Glomerular endothelial cell (primary cell): Measurements from ENCODE around the gene BCL2L15. TPM values are rescaled to one million over a fixed set of nuclear protein-coding genes. Genes with fewer than 3 reads are reported as not detected.

ENCODE experiments used
- DNase-seq: peaks from one replicate; pipeline ENCODE4 v3.0.0-alpha.2; 2011; ENCODE audit warnings: low read depth, low spot score; ENCODE audit errors: extremely low read depth
- total RNA-seq: library from RNA; depleted of rRNA; stranded (reverse); fragments of >200 nt; gene quantifications from 2 replicates; pipeline ENCODE4 v1.2.3, GENCODE V29; 2015

BCL2L15 gene
- total RNA-seq, 1 donor from 2014 or later = 0.23 TPM

GRCh38 chr1:113912594-113913311 is 25.4 kb upstream of the BCL2L15 start:
- no peak for DNase-seq

GRCh38 chr1:113905435-113905861 is 18.1 kb upstream of the BCL2L15 start:
- DNase-seq = no peak

GRCh38 chr1:113904674-113905434 is 17.5 kb upstream of the BCL2L15 start, which contains the start of the genes AP4B1 and DCLRE1B:
AP4B1 (minus strand) TSS chr1:113904799; CDS start chr1:113904717, 82 bp downstream.
DCLRE1B (plus strand) TSS chr1:113905326; CDS start chr1:113905587, 261 bp downstream.
- peak; percentile 96 for DNase-seq

GRCh38 chr1:113904293-113904673 is 16.9 kb upstream of the BCL2L15 start:
- DNase-seq = no peak

GRCh38 chr1:113903501-113904292 is 16.3 kb upstream of the BCL2L15 start:
- no peak for DNase-seq

GRCh38 chr1:113901191-113901590 is 13.8 kb upstream of the BCL2L15 start:
- DNase-seq = no peak

GRCh38 chr1:113899111-113899510 is 11.7 kb upstream of the BCL2L15 start:
- no peak for DNase-seq

- no peak for DNase-seq
Measured at GRCh38 chr1:113898241-113898814, 10.9 kb upstream of the BCL2L15 start.

GRCh38 chr1:113895961-113896360 is 8.6 kb upstream of the BCL2L15 start:
- DNase-seq = no peak

- DNase-seq = no peak
Measured at GRCh38 chr1:113895098-113895497, 7.7 kb upstream of the BCL2L15 start.

- DNase-seq = no peak
Measured at GRCh38 chr1:113893267-113893666, 5.9 kb upstream of the BCL2L15 start.

- DNase-seq = no peak
Measured at GRCh38 chr1:113891631-113892220, 4.3 kb upstream of the BCL2L15 start.

GRCh38 chr1:113890816-113891215 is 3.4 kb upstream of the BCL2L15 start:
- no peak for DNase-seq

GRCh38 chr1:113886417-113887401 is 672 bp downstream of the BCL2L15 start:
- DNase-seq = no peak

GRCh38 chr1:113881661-113882060 is 5.7 kb downstream of the BCL2L15 start:
- no peak for DNase-seq

- DNase-seq = no peak
Measured at GRCh38 chr1:113879739-113880038, 7.7 kb downstream of the BCL2L15 start.

- DNase-seq = no peak
Measured at GRCh38 chr1:113876176-113876575, 11.2 kb downstream of the BCL2L15 start.

GRCh38 chr1:113875714-113876113 is 11.7 kb downstream of the BCL2L15 start:
- DNase-seq = no peak
